Smooth muscle cell of the brain vasculature (primary cell): ENCODE data around the gene TOMM40L.
A peak's percentile ranks its signal among the peaks of the same experiment; 100 is the strongest.
"Not testable (repeated sequence)": the region's sequence is repeated elsewhere in the genome, so short reads cannot be mapped to it uniquely, and the experiment has no call there.

Source experiments
- DNase-seq: peaks from one replicate; pipeline ENCODE4 v3.0.0-alpha.2; 2012; ENCODE audit warnings: low read depth, low spot score

Gene TOMM40L

GRCh38 chr1:161255955-161256520, 30.2 kb downstream of the TOMM40L start:
- not testable (repeated sequence) for DNase-seq

DNA sequence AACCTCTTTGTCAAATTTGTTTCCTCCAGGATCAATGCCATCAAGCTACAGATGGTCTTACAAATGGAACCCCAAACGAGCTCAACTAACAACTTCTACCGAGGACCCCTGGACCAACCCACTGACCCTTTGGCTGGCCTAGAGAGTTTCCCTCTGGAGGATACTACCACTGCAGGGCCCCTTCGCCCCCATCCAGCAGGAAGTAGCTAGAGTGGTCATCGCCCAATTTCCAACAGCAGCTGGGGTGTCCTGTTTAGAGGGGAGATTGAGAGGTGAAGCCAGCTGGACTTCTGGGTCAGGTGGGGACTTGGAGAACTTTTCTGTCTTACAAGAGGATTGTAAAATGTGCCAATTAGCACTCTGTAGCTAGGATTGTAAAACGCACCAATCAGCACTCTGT, 31.2 kb downstream of the TOMM40L start:
- DNase-seq, result not testable (repeated sequence)

GRCh38 chr1:161258439-161259344, 32.8 kb downstream of the TOMM40L start, which contains the start of gene PCP4L1:
Gene PCP4L1 (plus strand): TSS chr1:161258745. CDS start chr1:161258975, 230 bp downstream.
- DNase-seq, result peak; percentile 13

DNA sequence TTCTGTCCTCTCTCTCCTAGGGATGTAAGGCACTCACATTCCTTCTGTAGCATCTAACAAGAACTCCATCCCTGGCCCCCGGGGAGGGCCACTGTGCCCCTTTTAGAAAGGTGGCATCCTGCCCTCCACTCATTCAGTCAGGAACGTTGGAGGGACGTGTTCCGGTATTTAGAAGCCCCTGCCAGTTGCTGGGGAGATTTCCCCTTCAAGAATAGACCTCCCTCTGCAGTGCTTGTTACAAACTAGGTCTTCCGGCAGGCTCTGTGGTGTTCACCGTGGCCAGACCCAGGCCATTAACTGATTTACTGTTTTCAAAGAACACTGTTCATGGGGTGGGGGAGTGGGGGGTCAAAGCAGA, 33.5 kb downstream of the TOMM40L start:
- DNase-seq, result no peak

DNA sequence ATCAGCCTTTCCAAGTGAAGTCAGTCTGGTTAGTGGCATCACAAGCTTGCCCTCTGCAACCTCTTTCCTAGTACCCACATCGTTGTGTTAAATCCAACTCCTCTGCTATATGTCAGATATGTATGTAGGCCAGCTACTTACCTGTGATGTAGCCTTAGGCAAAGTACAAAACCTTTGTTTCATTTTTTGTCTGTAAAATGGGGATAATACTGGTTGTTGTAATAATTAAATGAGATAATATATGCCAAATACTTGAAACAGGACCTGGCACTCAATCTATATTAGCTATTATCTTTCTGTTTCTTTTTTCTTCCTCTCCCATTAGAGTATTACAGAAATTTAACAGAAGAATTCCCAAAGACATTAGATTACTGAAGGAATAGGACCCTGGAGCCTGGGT, 33.9 kb downstream of the TOMM40L start:
- no peak for DNase-seq

DNA sequence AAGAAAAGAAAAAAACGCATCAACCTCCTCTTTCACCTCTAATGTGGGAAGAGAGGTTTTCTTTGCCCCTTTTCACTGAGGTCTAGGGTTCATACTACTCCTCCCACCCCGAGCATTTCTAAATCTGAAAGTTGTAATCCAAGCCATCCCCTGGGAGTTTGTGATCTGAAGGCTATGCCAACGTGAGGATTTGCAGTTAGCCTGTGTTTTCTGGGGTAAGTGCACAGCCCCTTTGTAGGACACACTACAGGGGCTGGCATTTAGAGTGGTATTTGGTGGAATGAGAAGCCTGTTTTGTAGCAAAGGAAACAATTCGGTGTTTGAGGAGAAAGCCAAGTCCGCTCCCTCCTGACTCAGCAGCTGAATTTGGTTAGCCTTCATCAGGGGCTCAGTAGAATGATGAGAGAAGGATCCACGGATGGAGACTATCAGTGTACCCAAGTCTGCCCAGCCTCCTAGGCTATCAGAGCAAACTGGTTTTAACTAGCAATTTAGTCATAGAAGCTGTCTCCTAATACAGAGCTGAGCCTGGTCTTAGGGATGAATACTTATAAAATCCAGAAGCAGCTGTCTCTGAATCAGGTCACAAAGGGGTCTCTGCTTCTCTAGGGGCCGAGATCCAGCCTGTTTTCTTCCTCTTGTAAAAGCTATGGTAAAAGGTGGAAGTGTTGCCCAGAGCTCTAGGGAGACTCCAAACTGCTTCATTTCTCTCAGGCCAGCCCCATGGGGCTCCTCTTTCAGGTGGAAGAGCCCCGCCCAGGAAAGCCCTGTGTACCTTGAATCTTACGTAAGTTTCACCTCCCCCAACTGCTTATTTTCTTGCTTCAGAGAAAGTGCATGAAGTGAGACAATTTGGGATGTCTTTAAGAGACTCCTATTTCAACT, 34.8 kb downstream of the TOMM40L start:
- no peak for DNase-seq

- DNase-seq, result no peak
These were observed 35.7 kb downstream of the TOMM40L start for GRCh38 chr1:161261261-161262235.

DNA sequence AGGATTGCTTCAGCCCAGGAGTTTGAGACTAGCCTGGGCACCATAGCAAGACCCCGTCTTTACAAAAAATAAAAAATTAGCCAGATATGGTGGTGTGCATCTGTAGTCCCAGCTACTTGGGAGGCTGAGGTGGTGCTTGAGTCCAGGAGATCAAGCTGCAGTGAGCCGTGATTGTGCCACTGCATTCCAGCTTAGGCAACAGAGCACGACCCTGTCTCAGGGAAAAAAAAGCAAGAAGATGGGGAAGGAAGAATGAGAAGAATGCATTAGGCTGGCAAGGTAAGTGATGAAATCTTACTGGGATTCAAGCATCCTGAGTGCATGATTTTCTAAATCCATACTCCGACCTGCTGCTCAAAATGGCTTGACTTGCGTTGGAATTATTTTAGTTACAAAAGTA, 39.4 kb downstream of the TOMM40L start:
- DNase-seq, result no peak

- no peak for DNase-seq
These were observed 40.3 kb downstream of the TOMM40L start for GRCh38 chr1:161266202-161266601.

DNA sequence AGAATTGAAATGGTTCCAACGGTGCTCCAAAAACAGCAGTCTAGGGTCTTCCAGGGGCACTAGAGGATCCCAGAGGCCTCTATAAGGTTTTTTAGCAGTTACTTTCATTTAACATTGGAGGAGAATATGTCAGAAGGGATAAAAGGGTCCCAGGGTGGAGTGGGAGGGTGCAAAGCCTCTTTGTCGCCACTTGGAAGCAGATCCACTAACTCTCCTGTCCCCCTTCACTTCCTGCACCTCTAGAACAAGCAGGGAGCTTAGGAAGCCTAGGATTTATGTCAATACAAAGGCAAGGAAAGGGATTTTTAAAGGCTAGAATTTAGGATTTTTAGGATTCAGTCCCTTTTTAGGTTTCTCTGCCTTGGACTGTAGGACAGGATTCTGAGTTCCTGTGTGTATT, 41.0 kb downstream of the TOMM40L start:
- DNase-seq, result no peak

- no peak for DNase-seq
These were observed 41.5 kb downstream of the TOMM40L start for GRCh38 chr1:161267321-161267720.

GRCh38 chr1:161273402-161273801, 47.5 kb downstream of the TOMM40L start:
- DNase-seq, result no peak

DNA sequence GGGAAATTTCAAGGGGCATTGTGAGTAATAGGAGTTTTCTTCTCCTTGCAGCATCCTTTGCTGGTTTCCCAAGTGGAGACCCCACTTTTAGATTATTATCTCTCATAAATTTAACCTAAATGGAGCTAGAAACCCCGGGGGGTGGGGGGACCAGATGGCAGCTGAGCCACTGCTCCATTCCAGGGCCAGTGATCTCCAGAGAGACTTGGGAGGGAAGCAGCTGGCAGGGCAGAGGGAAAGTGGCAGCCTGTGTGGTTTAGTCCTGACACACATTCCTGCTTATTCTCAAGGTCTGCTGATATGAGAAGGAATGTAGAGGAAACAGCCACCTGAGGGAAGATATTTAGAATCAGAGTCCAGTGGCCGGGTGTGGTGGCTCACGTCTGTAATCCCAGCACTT, 49.0 kb downstream of the TOMM40L start:
- no peak for DNase-seq
